ENCODE data around the gene GPHN. TPM values are rescaled to one million over a fixed set of nuclear protein-coding genes. Genes with fewer than 3 reads are reported as not detected.

GPHN gene
- total and polyA plus RNA-seq, 2 of the 8 experiments (the other 6 are each of a cell fraction or from before 2014, with no cell fraction given): 6.0 to 16.0 TPM

- Histone ChIP-seq H3K36me3 (ENCODE audit: control insufficient read depth in 2 of 4, insufficient read depth in 4 of 4, low read length in 3 of 4) (no peaks in the 10 kb centered on the region; a peak in 1 of 8 replicates), H4K8ac (ENCODE audit: extremely low read depth, insufficient read depth, low read length) (no peak overlapping the region), H3K18ac (ENCODE audit: extremely low read depth, low read length) (no peak overlapping the region), H3K56ac (replicated peaks; ENCODE audit: insufficient read length, low read depth, low read length) (no peak overlapping the region), H3K27ac (ENCODE audit: low read depth, low read length) (no peak overlapping the region), H2BK15ac (ENCODE audit: low read length) (no peak overlapping the region), H2BK5ac (ENCODE audit: low read depth, low read length) (no peak overlapping the region), H2BK20ac (ENCODE audit: low read length) (no peak overlapping the region), H3K9ac (replicated peaks in 1 of 4; ENCODE audit: extremely low read depth in 1 of 4, low read depth in 3 of 4, low read length in 3 of 4) (no peak overlapping the region), H3K27me3 (replicated peaks in 1 of 4; ENCODE audit: control insufficient read depth in 3 of 4, extremely low read depth in 1 of 4, insufficient read depth in 3 of 4, low read length in 3 of 4) (no peaks in the 10 kb centered on the region), H4K91ac (replicated peaks; ENCODE audit: insufficient read length, low read length) (no peak overlapping the region), H3K4me1 (replicated peaks in 1 of 4; ENCODE audit: control insufficient read depth in 3 of 4, insufficient read depth in 4 of 4, low read length in 3 of 4) (no peaks in the 10 kb centered on the region), H3K79me1 (ENCODE audit: low read depth, low read length) (no peaks in the 10 kb centered on the region), H2AK5ac (ENCODE audit: low read depth, low read length) (no peak overlapping the region), H3K23ac (ENCODE audit: insufficient read length) (no peak overlapping the region), H3K14ac (ENCODE audit: insufficient read length) (no peak overlapping the region), H4K20me1 (replicated peaks in 1 of 2; ENCODE audit: control insufficient read depth in 1 of 2, insufficient read depth in 2 of 2, low read length in 2 of 2) (no peaks in the 10 kb centered on the region), H2AFZ (ENCODE audit: low read length) (no peak overlapping the region), H2BK12ac (ENCODE audit: low read depth, low read length) (no peak overlapping the region), H2BK120ac (replicated peaks; ENCODE audit: low read depth, low read length) (no peak overlapping the region), H3K9me3 (ENCODE audit: insufficient read depth in 2 of 2, low read depth in 1 of 2, low read length in 1 of 2) (peaks cover 4 to 7% of the 10 kb centered on the region in 2 experiments; a peak in 3 of 4 replicates), H3K4ac (replicated peaks; ENCODE audit: insufficient read length, low read depth, low read length) (no peak overlapping the region), H4K5ac (ENCODE audit: insufficient read length, low read depth, low read length) (no peak overlapping the region), H3K4me3 (ENCODE audit: extremely low read depth in 1 of 4, insufficient read depth in 2 of 4, low read depth in 3 of 4, low read length in 4 of 4) (no peak overlapping the region), H3K4me2 (ENCODE audit: insufficient read depth in 1 of 2, low read depth in 2 of 2, low read length in 2 of 2) (no peak overlapping the region), H3K79me2 (ENCODE audit: control insufficient read depth in 1 of 2, insufficient read depth in 2 of 2, low read length in 2 of 2) (no peaks in the 10 kb centered on the region), H3K23me2 (ENCODE audit: low read depth, low read length) (no peaks in the 10 kb centered on the region)
- FAIRE-seq: no peak
- ChIA-PET CTCF (ENCODE audit: partially characterized antibody) (no interaction called here), POLR2A (ENCODE audit: partially characterized antibody) (no interaction called here)
- WGBS, 2 experiments (ENCODE audit: extremely low coverage in 1 of 2, insufficient coverage in 1 of 2, insufficient read length in 1 of 2, insufficient replicate concordance in 2 of 2, low coverage in 1 of 2, low lambda C conversion rate in 2 of 2, missing lambda C conversion rate in 1 of 2): 88% methylated on average over 3 of the region's 3 CpGs; no CpG with 5 or more reads in 1 of the 2 experiments
- no peak for DNase-seq (ENCODE audit: low read depth in 1 of 2, low spot score in 2 of 2)
- TF ChIP-seq SP2 (IDR thresholded peaks at IDR 0.05; ENCODE audit: low read length) (no peak), E2F6 (IDR thresholded peaks at IDR 0.05) (no peak)
Observed at GRCh38 chr14:66464261-66464660, 43.7 kb upstream of the GPHN start.

All from H1 (cell line).